AG09319 (cell line): Measurements from ENCODE around the gene CLDN14.

ENCODE experiments used
- DNase-seq: peaks from one replicate; pipeline ENCODE4 v3.0.0-alpha.2; 2010; ENCODE audit warnings: low read depth; ENCODE audit errors: extremely low read depth
- TF ChIP-seq, protein P1 (sequence below): IDR thresholded peaks from 2 replicates; pipeline ENCODE4 v1.5.1; 2011; ENCODE audit warnings: low read depth, mild to moderate bottlenecking, inconsistent platforms, low read length, moderate library complexity

CLDN14 gene

GRCh38 chr21:36509973-36510664 is 30.2 kb upstream of the CLDN14 start:
- DNase-seq, result no peak
- TF ChIP-seq, protein P1, sequence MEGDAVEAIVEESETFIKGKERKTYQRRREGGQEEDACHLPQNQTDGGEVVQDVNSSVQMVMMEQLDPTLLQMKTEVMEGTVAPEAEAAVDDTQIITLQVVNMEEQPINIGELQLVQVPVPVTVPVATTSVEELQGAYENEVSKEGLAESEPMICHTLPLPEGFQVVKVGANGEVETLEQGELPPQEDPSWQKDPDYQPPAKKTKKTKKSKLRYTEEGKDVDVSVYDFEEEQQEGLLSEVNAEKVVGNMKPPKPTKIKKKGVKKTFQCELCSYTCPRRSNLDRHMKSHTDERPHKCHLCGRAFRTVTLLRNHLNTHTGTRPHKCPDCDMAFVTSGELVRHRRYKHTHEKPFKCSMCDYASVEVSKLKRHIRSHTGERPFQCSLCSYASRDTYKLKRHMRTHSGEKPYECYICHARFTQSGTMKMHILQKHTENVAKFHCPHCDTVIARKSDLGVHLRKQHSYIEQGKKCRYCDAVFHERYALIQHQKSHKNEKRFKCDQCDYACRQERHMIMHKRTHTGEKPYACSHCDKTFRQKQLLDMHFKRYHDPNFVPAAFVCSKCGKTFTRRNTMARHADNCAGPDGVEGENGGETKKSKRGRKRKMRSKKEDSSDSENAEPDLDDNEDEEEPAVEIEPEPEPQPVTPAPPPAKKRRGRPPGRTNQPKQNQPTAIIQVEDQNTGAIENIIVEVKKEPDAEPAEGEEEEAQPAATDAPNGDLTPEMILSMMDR, result no peak

DNA sequence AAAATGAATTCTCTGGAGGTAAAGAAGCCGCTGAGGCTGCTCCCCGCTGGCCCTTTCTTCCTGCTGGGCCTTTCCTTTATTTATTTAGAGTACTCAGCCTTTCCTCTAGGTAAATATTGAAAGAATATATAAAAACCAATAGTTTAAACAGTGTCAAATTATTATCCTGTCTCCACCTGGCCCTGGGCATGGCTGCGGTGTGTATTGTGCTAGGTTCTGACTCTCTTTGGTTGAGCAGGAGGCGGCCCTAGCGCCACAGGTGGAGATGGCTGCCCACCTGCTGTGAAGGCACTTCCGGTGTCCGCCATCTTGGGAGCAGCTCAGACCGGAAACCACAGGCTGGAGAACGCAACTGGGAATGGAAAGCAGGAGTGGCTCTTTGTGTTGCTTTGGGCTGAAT is 29.0 kb upstream of the CLDN14 start:
- DNase-seq, result no peak
- TF ChIP-seq, protein P1, result no peak

- no peak for DNase-seq
- TF ChIP-seq, protein P1, result no peak
Observed at GRCh38 chr21:36507397-36508018, 27.6 kb upstream of the CLDN14 start.

DNA sequence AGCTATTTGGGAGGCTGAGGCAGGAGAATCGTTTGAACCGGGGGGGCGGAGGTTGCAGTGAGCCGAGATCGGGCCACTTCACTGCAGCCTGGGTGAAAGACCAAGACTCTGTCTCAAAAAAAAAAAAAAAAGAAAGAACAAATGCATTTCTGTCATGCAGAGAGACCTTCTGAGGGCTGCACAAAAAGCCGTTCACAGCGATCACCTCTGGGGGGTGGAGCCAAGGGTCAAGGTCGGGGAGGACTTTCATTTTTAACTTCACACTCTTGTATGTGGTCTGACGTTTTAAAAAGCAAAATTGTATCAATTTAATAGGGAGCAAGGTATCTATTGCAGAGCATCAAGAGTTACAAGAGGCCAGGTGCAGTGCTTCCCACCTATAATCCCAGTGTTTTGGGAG is 26.6 kb upstream of the CLDN14 start:
- TF ChIP-seq, protein P1, result no peak
- no peak for DNase-seq

DNA sequence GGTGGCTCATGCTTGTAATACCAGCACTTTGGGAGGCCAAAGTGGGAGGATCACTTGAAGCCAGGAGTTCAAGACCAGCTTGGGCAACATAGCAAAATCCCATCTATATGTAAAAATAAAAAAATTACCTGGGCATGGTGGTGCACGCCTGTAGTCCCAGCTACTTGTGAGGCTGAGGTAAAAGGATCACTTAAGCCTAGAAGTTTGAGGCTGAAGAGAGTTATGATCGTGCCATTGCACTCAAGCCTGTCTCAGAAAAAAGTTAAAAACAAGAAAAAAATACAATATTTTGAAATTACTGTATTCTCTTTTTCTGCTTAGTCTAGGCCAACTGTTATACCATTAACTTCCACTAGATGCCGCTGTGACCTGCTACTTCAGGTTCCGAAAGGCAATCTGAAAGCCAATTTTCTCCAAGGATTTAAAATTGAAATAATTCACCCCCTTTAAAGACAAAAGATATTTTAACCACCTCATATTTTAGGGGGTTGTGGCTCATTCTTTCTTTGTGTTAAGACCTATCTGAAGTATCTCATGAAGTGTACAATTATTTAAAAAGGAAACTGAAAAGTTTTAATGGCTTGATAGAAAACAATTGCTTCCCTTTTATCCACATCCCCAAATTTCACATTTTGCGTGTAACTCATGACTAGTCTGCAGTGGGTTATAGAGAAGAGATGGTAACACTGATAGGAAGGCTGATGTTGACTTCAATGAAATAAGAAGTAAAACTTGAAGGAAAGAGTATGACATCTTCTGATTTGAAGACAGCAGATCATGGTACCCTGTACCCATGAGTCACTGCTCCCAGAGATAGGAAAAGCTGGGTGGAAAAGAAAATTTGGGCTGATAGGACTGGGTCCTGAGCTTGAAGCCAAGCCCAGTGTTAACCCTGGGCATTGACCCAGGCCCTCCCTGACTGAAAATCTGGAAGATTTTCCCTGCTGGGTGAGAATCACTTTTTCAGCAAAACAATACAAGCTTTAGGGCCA is 24.4 kb upstream of the CLDN14 start:
- peak; percentile 35 for DNase-seq
- TF ChIP-seq, protein P1, result peak; percentile 74

DNA sequence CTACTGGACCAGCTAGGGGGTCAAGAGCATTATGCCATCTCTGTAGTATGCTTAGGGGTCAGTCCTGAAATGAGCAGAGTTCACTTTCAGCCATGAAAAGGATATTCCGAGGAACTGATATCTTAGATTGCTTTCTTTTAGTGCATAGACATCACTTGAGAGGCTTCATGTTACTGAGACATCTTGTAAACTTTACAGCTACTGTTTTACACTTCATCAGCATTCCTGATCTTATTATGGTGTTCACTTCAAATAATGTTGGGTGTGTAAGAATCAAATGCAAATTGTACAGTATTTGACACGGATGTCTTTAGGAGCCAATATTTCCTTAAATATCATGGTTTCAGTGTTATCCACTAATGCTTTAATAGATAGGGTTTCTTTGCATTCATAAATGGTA is 22.4 kb upstream of the CLDN14 start:
- no peak for DNase-seq
- TF ChIP-seq, protein P1, result no peak

GRCh38 chr21:36501589-36501892 is 21.6 kb upstream of the CLDN14 start:
- no peak for DNase-seq
- TF ChIP-seq, protein P1, result no peak
